WERI-Rb-1 (cell line): Measurements from ENCODE around the gene XPO4.

Experiments used
- DNase-seq: peaks from one replicate; pipeline ENCODE4 v3.0.0-alpha.2; 2020
- H3K27ac ChIP-seq: fragments of 250-450 bp; sonication (Bioruptor Pico); 2 replicates; pipeline ENCODE4 v1.5.1; 2020; ENCODE audit warnings: mild to moderate bottlenecking, moderate library complexity
- H3K27me3 ChIP-seq: fragments of 250-450 bp; sonication (Bioruptor Pico); 2 replicates; pipeline ENCODE4 v1.5.1; 2021; ENCODE audit warnings: mild to moderate bottlenecking, low read depth, moderate library complexity; ENCODE audit not compliant: insufficient read depth, severe bottlenecking
- H3K36me3 ChIP-seq: fragments of 250-450 bp; sonication (Bioruptor Pico); 2 replicates; pipeline ENCODE4 v1.5.1; 2020; ENCODE audit warnings: mild to moderate bottlenecking, moderate library complexity
- H3K4me3 ChIP-seq: 2 replicates; pipeline ENCODE4 v1.5.1; 2011; ENCODE audit warnings: low read depth, mild to moderate bottlenecking, control low read depth, low read length
- H3K9me3 ChIP-seq: fragments of 250-450 bp; sonication (Bioruptor Pico); 2 replicates; pipeline ENCODE4 v1.5.1; 2021; ENCODE audit warnings: mild to moderate bottlenecking, moderate library complexity; ENCODE audit not compliant: severe bottlenecking
- CTCF ChIP-seq: IDR thresholded peaks from 2 replicates; pipeline ENCODE4 v1.5.1; 2011; ENCODE audit warnings: low read depth, mild to moderate bottlenecking, control low read depth, inconsistent platforms, low read length

XPO4 gene

GRCh38 chr13:20814224-20814910 lies 88.2 kb downstream of the XPO4 start:
- H3K27me3 ChIP-seq: no peaks in the 10 kb centered on the region
- peak overlapping the region; percentile 26 for H3K27ac ChIP-seq
- TF ChIP-seq CTCF: no peak
- H3K36me3 ChIP-seq: peaks cover 34% of the 10 kb centered on the region
- no peak overlapping the region for H3K4me3 ChIP-seq
- DNase-seq: peak; percentile 88
- H3K9me3 ChIP-seq: no peaks in the 10 kb centered on the region

- no peak for TF ChIP-seq CTCF
- no peak for DNase-seq
- no peaks in the 10 kb centered on the region for H3K9me3 ChIP-seq
- H3K4me3 ChIP-seq: no peak overlapping the region
- no peaks in the 10 kb centered on the region for H3K27me3 ChIP-seq
- no peak overlapping the region for H3K27ac ChIP-seq
- H3K36me3 ChIP-seq: peaks cover 45% of the 10 kb centered on the region
Observed at GRCh38 chr13:20812890-20813289, 89.7 kb downstream of the XPO4 start.

GRCh38 chr13:20810808-20811207 lies 91.7 kb downstream of the XPO4 start:
- Histone ChIP-seq H3K27me3 (no peaks in the 10 kb centered on the region), H3K9me3 (no peaks in the 10 kb centered on the region), H3K36me3 (peaks cover 56% of the 10 kb centered on the region), H3K27ac (no peak overlapping the region), H3K4me3 (no peak overlapping the region)
- TF ChIP-seq CTCF: no peak
- DNase-seq: no peak

- Histone ChIP-seq H3K36me3 (peaks cover 60% of the 10 kb centered on the region), H3K9me3 (no peaks in the 10 kb centered on the region), H3K27ac (no peak overlapping the region), H3K27me3 (no peaks in the 10 kb centered on the region), H3K4me3 (no peak overlapping the region)
- DNase-seq: no peak
- TF ChIP-seq CTCF: no peak
Observed at GRCh38 chr13:20808874-20809273, 93.7 kb downstream of the XPO4 start.

- no peak for TF ChIP-seq CTCF
- Histone ChIP-seq H3K4me3 (no peak overlapping the region), H3K27ac (no peak overlapping the region), H3K9me3 (no peaks in the 10 kb centered on the region), H3K27me3 (no peaks in the 10 kb centered on the region), H3K36me3 (peaks cover 50% of the 10 kb centered on the region)
- no peak for DNase-seq
Observed at GRCh38 chr13:20803180-20803965, 99.2 kb downstream of the XPO4 start.
